ENCODE data around the gene IGF1R.

- TF ChIP-seq POLR2AphosphoS5 (IDR thresholded peaks at IDR 0.05): no peak
- no peak for TF ChIP-seq CTCF (IDR thresholded peaks at IDR 0.05)
- TF ChIP-seq POLR2A (IDR thresholded peaks at IDR 0.05): no peak
- no peak for TF ChIP-seq EP300 (IDR thresholded peaks at IDR 0.05)
Measured at GRCh38 chr15:98804057-98804380, 155.7 kb downstream of the IGF1R start.
